IPS-20b (cell line): ENCODE measurements around the gene JAKMIP2.
"Not testable (repeated sequence)": the region's sequence is repeated elsewhere in the genome, so short reads cannot be mapped to it uniquely, and the experiment has no call there.

Experiments used
- H3K27ac ChIP-seq: one replicate; pipeline ENCODE4 v1.5.1; 2013; ENCODE audit warnings: low read length
- H3K27me3 ChIP-seq: 2 replicates; pipeline ENCODE4 v1.6.1; 2013; ENCODE audit warnings: mild to moderate bottlenecking, low read length, inconsistent platforms; ENCODE audit not compliant: insufficient read depth
- H3K36me3 ChIP-seq: 2 replicates; pipeline ENCODE4 v1.6.1; 2013; ENCODE audit warnings: low read depth, mild to moderate bottlenecking, inconsistent platforms, low read length, moderate library complexity; ENCODE audit not compliant: insufficient read depth
- H3K4me1 ChIP-seq: 2 replicates; pipeline ENCODE4 v1.6.1; 2013; ENCODE audit warnings: mild to moderate bottlenecking, control low read depth, inconsistent platforms, low read length, moderate library complexity; ENCODE audit not compliant: insufficient read depth
- H3K4me3 ChIP-seq: 2 replicates; pipeline ENCODE4 v1.5.1; 2013; ENCODE audit warnings: mild to moderate bottlenecking, low read length, inconsistent platforms
- H3K9ac ChIP-seq: 2 replicates; pipeline ENCODE4 v1.6.1; 2013; ENCODE audit warnings: low read depth, mild to moderate bottlenecking, inconsistent platforms, low read length, moderate library complexity
- H3K9me3 ChIP-seq: 2 replicates; pipeline ENCODE4 v1.6.1; 2013; ENCODE audit warnings: mild to moderate bottlenecking, low read depth, low read length, inconsistent platforms; ENCODE audit not compliant: insufficient read depth

The JAKMIP2 gene

GRCh38 chr5:147558826-147559225, 223.7 kb downstream of the JAKMIP2 start:
- Histone ChIP-seq H3K4me1 (peaks cover 31% of the 10 kb centered on the region), H3K9me3 (no peaks in the 10 kb centered on the region), H3K9ac (peak overlapping the region; percentile 2; the same call in 1 of the 2 replicates), H3K27ac (no peak overlapping the region), H3K36me3 (peaks cover 19% of the 10 kb centered on the region), H3K4me3 (peak overlapping the region; percentile 17; the same call in 1 of the 2 replicates), H3K27me3 (no peaks in the 10 kb centered on the region)

GRCh38 chr5:147557876-147558745, 224.4 kb downstream of the JAKMIP2 start:
- peak overlapping the region; percentile 2; the same call in 1 of the 2 replicates for H3K9ac ChIP-seq
- H3K4me3 ChIP-seq: peak overlapping the region; percentile 17; the same call in 1 of the 2 replicates
- peaks cover 31% of the 10 kb centered on the region for H3K4me1 ChIP-seq
- H3K27ac ChIP-seq: no peak overlapping the region
- no peaks in the 10 kb centered on the region for H3K9me3 ChIP-seq
- H3K27me3 ChIP-seq: no peaks in the 10 kb centered on the region
- H3K36me3 ChIP-seq: peaks cover 12% of the 10 kb centered on the region

- no peaks in the 10 kb centered on the region for H3K27me3 ChIP-seq
- no peaks in the 10 kb centered on the region for H3K9me3 ChIP-seq
- no peak overlapping the region for H3K27ac ChIP-seq
- H3K4me1 ChIP-seq: peaks cover 21% of the 10 kb centered on the region
- no peaks in the 10 kb centered on the region for H3K36me3 ChIP-seq
- no peak overlapping the region for H3K4me3 ChIP-seq
- H3K9ac ChIP-seq: no peak overlapping the region
These were observed 227.4 kb downstream of the JAKMIP2 start for GRCh38 chr5:147555176-147555575.

GRCh38 chr5:147554261-147554817, 228.2 kb downstream of the JAKMIP2 start:
- H3K9ac ChIP-seq: no peak overlapping the region
- peaks cover 15% of the 10 kb centered on the region for H3K4me1 ChIP-seq
- peaks cover 4% of the 10 kb centered on the region; the same call in 1 of the 2 replicates for H3K9me3 ChIP-seq
- no peak overlapping the region for H3K4me3 ChIP-seq
- H3K27me3 ChIP-seq: no peaks in the 10 kb centered on the region
- no peaks in the 10 kb centered on the region for H3K36me3 ChIP-seq
- H3K27ac ChIP-seq: no peak overlapping the region

GRCh38 chr5:147553817-147554216, 228.7 kb downstream of the JAKMIP2 start:
- not testable (repeated sequence) for H3K4me3 ChIP-seq, H3K9ac ChIP-seq, H3K27ac ChIP-seq, H3K27me3 ChIP-seq, H3K9me3 ChIP-seq, H3K36me3 ChIP-seq
- peaks cover 12% of the 10 kb centered on the region for H3K4me1 ChIP-seq

GRCh38 chr5:147552897-147553296, 229.6 kb downstream of the JAKMIP2 start:
- no peaks in the 10 kb centered on the region for H3K36me3 ChIP-seq
- H3K27me3 ChIP-seq: no peaks in the 10 kb centered on the region
- H3K4me3 ChIP-seq: no peak overlapping the region
- H3K27ac ChIP-seq: no peak overlapping the region
- peaks cover 4% of the 10 kb centered on the region; the same call in 1 of the 2 replicates for H3K9me3 ChIP-seq
- H3K4me1 ChIP-seq: peaks cover 3% of the 10 kb centered on the region; the same call in 1 of the 2 replicates
- H3K9ac ChIP-seq: no peak overlapping the region

GRCh38 chr5:147551677-147552076, 230.9 kb downstream of the JAKMIP2 start:
- Histone ChIP-seq H3K4me1 (no peaks in the 10 kb centered on the region; the same call in 1 of the 2 replicates), H3K4me3 (no peak overlapping the region), H3K9ac (0 out of 2 replicates have a peak overlapping the region, but pooled peaks have one; percentile 1), H3K27me3 (no peaks in the 10 kb centered on the region), H3K9me3 (peaks cover 4% of the 10 kb centered on the region; the same call in 1 of the 2 replicates), H3K36me3 (no peaks in the 10 kb centered on the region), H3K27ac (no peak overlapping the region)

GRCh38 chr5:147547730-147548129, 234.8 kb downstream of the JAKMIP2 start:
- Histone ChIP-seq H3K27ac (no peak overlapping the region), H3K4me3 (no peak overlapping the region), H3K9ac (no peak overlapping the region), H3K36me3 (no peaks in the 10 kb centered on the region), H3K4me1 (no peaks in the 10 kb centered on the region; the same call in 1 of the 2 replicates), H3K27me3 (no peaks in the 10 kb centered on the region), H3K9me3 (peaks cover 4% of the 10 kb centered on the region; the same call in 1 of the 2 replicates)

- Histone ChIP-seq H3K27me3 (no peaks in the 10 kb centered on the region), H3K4me3 (no peak overlapping the region), H3K4me1 (no peaks in the 10 kb centered on the region), H3K9ac (no peak overlapping the region), H3K9me3 (no peaks in the 10 kb centered on the region), H3K36me3 (no peaks in the 10 kb centered on the region), H3K27ac (no peak overlapping the region)
These were observed 238.0 kb downstream of the JAKMIP2 start for GRCh38 chr5:147544556-147544955.

GRCh38 chr5:147539053-147539452, 243.5 kb downstream of the JAKMIP2 start:
- Histone ChIP-seq H3K4me3 (no peak overlapping the region), H3K36me3 (no peaks in the 10 kb centered on the region), H3K9me3 (no peaks in the 10 kb centered on the region), H3K27ac (no peak overlapping the region), H3K9ac (no peak overlapping the region), H3K4me1 (no peaks in the 10 kb centered on the region), H3K27me3 (no peaks in the 10 kb centered on the region)

GRCh38 chr5:147538236-147538635, 244.3 kb downstream of the JAKMIP2 start:
- Histone ChIP-seq H3K27ac (no peak overlapping the region), H3K4me3 (no peak overlapping the region), H3K9ac (no peak overlapping the region), H3K36me3 (no peaks in the 10 kb centered on the region), H3K9me3 (no peaks in the 10 kb centered on the region), H3K4me1 (no peaks in the 10 kb centered on the region), H3K27me3 (no peaks in the 10 kb centered on the region)
